Measurements from ENCODE around the gene IFIT1.

DNA sequence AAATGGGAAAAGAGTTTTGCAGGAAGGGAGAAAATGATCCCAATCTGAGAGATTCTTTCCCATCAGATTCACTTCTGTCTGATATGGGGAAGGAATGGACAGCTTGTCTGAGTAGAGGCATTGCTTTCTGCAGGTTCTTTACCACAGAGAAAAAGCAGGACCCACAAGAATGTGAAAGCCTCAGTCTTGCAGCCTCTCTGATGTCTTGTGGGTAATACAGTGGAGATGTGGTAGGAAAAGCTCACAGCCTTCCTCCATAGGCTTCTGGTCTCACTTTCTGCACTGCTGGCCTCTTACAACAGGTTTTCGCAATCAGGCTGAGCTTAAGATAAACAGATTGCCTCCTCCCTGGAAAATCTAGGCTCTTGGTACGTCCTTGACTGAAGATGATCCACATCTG, 551 bp downstream of the IFIT1 start:
- TF ChIP-seq, protein P1, sequence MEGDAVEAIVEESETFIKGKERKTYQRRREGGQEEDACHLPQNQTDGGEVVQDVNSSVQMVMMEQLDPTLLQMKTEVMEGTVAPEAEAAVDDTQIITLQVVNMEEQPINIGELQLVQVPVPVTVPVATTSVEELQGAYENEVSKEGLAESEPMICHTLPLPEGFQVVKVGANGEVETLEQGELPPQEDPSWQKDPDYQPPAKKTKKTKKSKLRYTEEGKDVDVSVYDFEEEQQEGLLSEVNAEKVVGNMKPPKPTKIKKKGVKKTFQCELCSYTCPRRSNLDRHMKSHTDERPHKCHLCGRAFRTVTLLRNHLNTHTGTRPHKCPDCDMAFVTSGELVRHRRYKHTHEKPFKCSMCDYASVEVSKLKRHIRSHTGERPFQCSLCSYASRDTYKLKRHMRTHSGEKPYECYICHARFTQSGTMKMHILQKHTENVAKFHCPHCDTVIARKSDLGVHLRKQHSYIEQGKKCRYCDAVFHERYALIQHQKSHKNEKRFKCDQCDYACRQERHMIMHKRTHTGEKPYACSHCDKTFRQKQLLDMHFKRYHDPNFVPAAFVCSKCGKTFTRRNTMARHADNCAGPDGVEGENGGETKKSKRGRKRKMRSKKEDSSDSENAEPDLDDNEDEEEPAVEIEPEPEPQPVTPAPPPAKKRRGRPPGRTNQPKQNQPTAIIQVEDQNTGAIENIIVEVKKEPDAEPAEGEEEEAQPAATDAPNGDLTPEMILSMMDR (IDR thresholded peaks at IDR 0.05), result no peak
- no peak for TF ChIP-seq POLR2A (IDR thresholded peaks at IDR 0.05)

Data from uterus (tissue), 2 donors.